Measurements from ENCODE around the gene INPP5D. TPM values are rescaled to one million over a fixed set of nuclear protein-coding genes. Genes with fewer than 3 reads are reported as not detected.

The INPP5D gene
- total and polyA plus RNA-seq, 2 of the 13 experiments (the other 11 are each of a cell fraction or from before 2014, with no cell fraction given): 16.7 to 18.0 TPM

GRCh38 chr2:233031556-233032500 is 28.3 kb upstream of the INPP5D start (continued):
- TF ChIP-seq ZNF512B (CRISPR knock-in tag; IDR thresholded peaks at IDR 0.05; ENCODE audit: borderline replicate concordance) (no peak), MXD1 (CRISPR knock-in tag; IDR thresholded peaks at IDR 0.05) (no peak), MTERF4 (CRISPR knock-in tag; IDR thresholded peaks at IDR 0.05) (no peak), STAG1 (CRISPR knock-in tag; IDR thresholded peaks at IDR 0.05) (peak; percentile 20; the same call in 1 of the 2 replicates), ZBTB39 (CRISPR knock-in tag; IDR thresholded peaks at IDR 0.05) (no peak), ZNF367 (CRISPR knock-in tag; IDR thresholded peaks at IDR 0.05; ENCODE audit: borderline replicate concordance) (no peak), ZNF614 (CRISPR knock-in tag; IDR thresholded peaks at IDR 0.05; ENCODE audit: borderline replicate concordance) (no peak), ZNF460 (CRISPR knock-in tag; IDR thresholded peaks at IDR 0.05; ENCODE audit: borderline replicate concordance) (no peak), SAP130 (CRISPR knock-in tag; IDR thresholded peaks at IDR 0.05; ENCODE audit: low read depth) (no peak)
